Stomach (tissue), 9 donors: ENCODE data around the gene PNLIPRP3. TPM values are rescaled to one million over a fixed set of nuclear protein-coding genes. Genes with fewer than 3 reads are reported as not detected.

Source experiments
- DNase-seq, 2 donors: peaks; one replicate each; pipeline versions ENCODE4 v3.0.0 to v3.0.0-alpha.2; 2013 to 2019
- H3K27ac ChIP-seq, 5 donors: fragments of 200-600 bp in 4 of 5; sonication (generic) in 4 of 5; one replicate each; pipeline ENCODE4 v1.5.1; 2013 to 2019; ENCODE audit warnings: mild to moderate bottlenecking in 1 of 5, moderate library complexity in 1 of 5
- H3K27me3 ChIP-seq, 3 donors: fragments of 200-600 bp; sonication (generic); one replicate each; pipeline ENCODE4 v1.5.1; 2017 to 2019; ENCODE audit warnings: mixed run types in 1 of 3
- H3K36me3 ChIP-seq, 4 donors: fragments of 200-600 bp; sonication (generic); 1 replicate in 3 of 4; 2 replicates in 1 of 4; pipeline ENCODE4 v1.5.1; 2016 to 2019
- H3K4me1 ChIP-seq, 4 donors: fragments of 200-600 bp; sonication (generic); one replicate each; pipeline ENCODE4 v1.5.1; 2016 to 2019
- H3K4me3 ChIP-seq, 4 donors: fragments of 200-600 bp; sonication (generic) in 3 of 4; one replicate each; pipeline ENCODE4 v1.5.1; 2016 to 2019; ENCODE audit warnings: mild to moderate bottlenecking in 1 of 4
- H3K9me3 ChIP-seq, 4 donors: fragments of 200-600 bp; sonication (generic); one replicate each; pipeline ENCODE4 v1.5.1; 2016 to 2019
- EP300 ChIP-seq: sonication (generic); formaldehyde crosslinking; IDR thresholded peaks from one replicate; pipeline ENCODE4 v1.6.1; 2017; ENCODE audit warnings: antibody characterized with exemption
- POLR2A ChIP-seq, 4 donors: fragments of 450-650 bp; IDR thresholded peaks; one replicate each; pipeline ENCODE4 v1.6.1; 2016; ENCODE audit warnings: antibody characterized with exemption in 4 of 4, control low read depth in 2 of 4, mild to moderate bottlenecking in 1 of 4, moderate library complexity in 1 of 4
- POLR2AphosphoS5 ChIP-seq, 3 donors: sonication (generic); formaldehyde crosslinking; IDR thresholded peaks; one replicate each; pipeline ENCODE4 v1.6.1; 2016; ENCODE audit warnings: antibody characterized with exemption in 3 of 3
- WGBS, 5 donors: extraction: QIAGEN DNeasy Blood & Tissue Kit in 3 of 5; methylation state at CpG; one replicate each; pipeline versions ENCODE4 v1.1.5 to v1.1.7; 2013 to 2018; 5-methylcytosine and 5-hydroxymethylcytosine counted together
- intact Hi-C: fragments of 100-400 bp; cut with DNase I; formaldehyde crosslinking; loops from one replicate; pipeline ENCODE4 v1.15.1; 2023; ENCODE audit warnings: low total_unique reads
- polyA plus RNA-seq, 3 donors: library from polyadenylated mRNA; stranded (reverse); fragments of 200-250 nt; gene quantifications; one replicate each; pipeline ENCODE4 v1.2.3, GENCODE V29; 2013
- total RNA-seq, 5 donors: library from RNA; depleted of rRNA; stranded (reverse); fragments of >200 nt; gene quantifications; one replicate each; pipeline versions ENCODE4 v1.1.0 to v1.2.3, GENCODE V29; 2014 to 2016
- TF ChIP-seq, protein P1 (sequence below), 7 experiments: fragments of 450-650 bp in 4 of 7; fragments of 200-600 bp in 3 of 7; sonication (generic) in 3 of 7; IDR thresholded peaks; one replicate each; pipeline ENCODE4 v1.5.1; 2016 to 2019; ENCODE audit warnings: antibody characterized with exemption in 7 of 7, control low read depth in 2 of 7, mild to moderate bottlenecking in 1 of 7
- donor health status: healthy with polysubstance abuse.
- donor health status: Bipolar disorder and iron deficiency.
- donor health status: healthy.

Gene PNLIPRP3
- total and polyA plus RNA-seq, 8 donors: 0.10 to 1.3 (median 0.46) TPM; not detected in 5

DNA sequence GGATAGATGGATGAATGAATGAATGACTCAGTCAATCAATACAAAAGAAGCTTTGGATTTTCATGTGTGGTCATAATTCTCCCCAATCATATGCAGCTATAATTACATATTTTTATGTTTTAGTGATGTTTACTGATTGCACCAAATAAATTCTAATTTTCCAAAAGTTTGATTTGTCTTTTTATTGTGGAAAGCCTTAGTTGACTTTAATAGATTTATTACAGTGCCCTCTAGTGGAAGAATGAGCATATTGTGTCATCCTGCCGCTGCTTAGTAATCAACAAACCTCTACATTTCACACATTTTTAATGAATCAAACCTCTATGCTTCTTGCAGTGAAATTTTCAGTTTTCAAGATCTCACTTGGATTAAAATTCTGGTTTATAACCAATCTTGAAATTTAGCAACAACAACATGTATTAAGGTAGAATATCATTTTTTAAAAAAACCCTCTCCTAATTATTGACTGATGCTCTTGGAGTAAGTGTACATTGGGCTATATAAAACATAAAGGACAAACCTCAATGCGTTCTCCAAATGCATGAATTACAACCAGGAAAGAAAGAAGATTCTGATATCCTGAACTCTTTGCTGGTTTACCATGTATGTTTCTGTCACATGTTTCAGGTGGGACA lies 62.5 kb downstream of the PNLIPRP3 start:
- H3K27me3 ChIP-seq: peaks cover 0 to 13% (median 0%) of the 10 kb centered on the region in 3 donors
- DNase-seq: peak in 1 of 2 donors; percentile 28
- H3K9me3 ChIP-seq: no peaks in the 10 kb centered on the region
- H3K36me3 ChIP-seq: no peaks in the 10 kb centered on the region
- WGBS, 5 donors: 12 to 18% (median 16%) methylated on average over 2 of the region's 2 CpGs
- no peak overlapping the region for H3K27ac ChIP-seq
- TF ChIP-seq, protein P1, sequence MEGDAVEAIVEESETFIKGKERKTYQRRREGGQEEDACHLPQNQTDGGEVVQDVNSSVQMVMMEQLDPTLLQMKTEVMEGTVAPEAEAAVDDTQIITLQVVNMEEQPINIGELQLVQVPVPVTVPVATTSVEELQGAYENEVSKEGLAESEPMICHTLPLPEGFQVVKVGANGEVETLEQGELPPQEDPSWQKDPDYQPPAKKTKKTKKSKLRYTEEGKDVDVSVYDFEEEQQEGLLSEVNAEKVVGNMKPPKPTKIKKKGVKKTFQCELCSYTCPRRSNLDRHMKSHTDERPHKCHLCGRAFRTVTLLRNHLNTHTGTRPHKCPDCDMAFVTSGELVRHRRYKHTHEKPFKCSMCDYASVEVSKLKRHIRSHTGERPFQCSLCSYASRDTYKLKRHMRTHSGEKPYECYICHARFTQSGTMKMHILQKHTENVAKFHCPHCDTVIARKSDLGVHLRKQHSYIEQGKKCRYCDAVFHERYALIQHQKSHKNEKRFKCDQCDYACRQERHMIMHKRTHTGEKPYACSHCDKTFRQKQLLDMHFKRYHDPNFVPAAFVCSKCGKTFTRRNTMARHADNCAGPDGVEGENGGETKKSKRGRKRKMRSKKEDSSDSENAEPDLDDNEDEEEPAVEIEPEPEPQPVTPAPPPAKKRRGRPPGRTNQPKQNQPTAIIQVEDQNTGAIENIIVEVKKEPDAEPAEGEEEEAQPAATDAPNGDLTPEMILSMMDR (IDR thresholded peaks at IDR 0.05): peak in 4 of 7 experiments; percentile 30 to 53 (median 40)
- TF ChIP-seq POLR2AphosphoS5 (IDR thresholded peaks at IDR 0.05) (no peak), EP300 (no peak), POLR2A (IDR thresholded peaks at IDR 0.05) (no peak)
- no peaks in the 10 kb centered on the region for H3K4me1 ChIP-seq
- H3K4me3 ChIP-seq: no peak overlapping the region
- intact Hi-C loops: no loop called here

DNA sequence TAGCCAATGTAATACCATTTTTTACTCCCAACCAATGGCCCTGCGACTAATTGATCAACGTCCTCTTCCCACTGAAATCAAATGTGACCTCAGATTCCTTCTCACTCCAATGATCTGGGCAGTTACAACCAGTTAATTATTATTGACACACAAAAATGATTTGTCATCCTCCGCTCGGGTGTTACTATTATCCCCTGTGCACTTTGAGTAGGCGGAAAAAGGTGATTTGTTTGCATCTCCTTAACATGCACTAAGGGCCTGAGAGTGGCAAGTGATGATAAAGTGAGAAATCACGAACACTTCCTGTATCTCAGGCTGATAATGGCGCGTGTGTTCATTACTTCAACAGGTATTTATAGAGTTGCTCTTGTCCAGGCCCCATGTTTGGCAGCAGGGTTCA lies 77.1 kb downstream of the PNLIPRP3 start:
- intact Hi-C loops: no loop called here
- Histone ChIP-seq H3K9me3 (no peaks in the 10 kb centered on the region), H3K4me3 (no peak overlapping the region), H3K27me3 (no peaks in the 10 kb centered on the region), H3K27ac (no peak overlapping the region), H3K4me1 (no peaks in the 10 kb centered on the region), H3K36me3 (no peaks in the 10 kb centered on the region)
- TF ChIP-seq EP300: no peak
- WGBS, 5 donors: 50 to 65% (median 55%) methylated on average over 8 of the region's 8 CpGs
- DNase-seq: no peak

DNA sequence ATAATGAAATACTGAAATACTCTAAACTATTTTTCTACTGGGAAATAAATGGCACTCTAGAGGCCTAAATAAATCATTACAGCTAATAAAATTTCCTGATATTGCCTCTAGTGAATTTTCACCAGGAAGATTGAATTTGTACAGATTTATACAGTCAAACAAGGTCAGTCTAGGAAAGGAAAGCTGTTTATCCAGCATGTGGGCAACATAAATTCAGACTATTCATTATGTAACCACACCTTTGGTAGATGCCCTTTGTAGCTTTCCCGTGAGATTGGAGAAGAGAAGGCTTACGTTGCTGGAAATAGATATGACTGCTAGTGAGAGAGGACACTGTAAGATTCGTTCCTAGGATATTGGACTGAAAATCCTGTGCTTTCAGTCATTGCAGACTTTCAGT lies 82.9 kb downstream of the PNLIPRP3 start:
- no peak for TF ChIP-seq POLR2A (IDR thresholded peaks at IDR 0.05)
- TF ChIP-seq EP300: no peak
- TF ChIP-seq POLR2AphosphoS5 (IDR thresholded peaks at IDR 0.05): no peak
- TF ChIP-seq, protein P1 (IDR thresholded peaks at IDR 0.05): no peak
- no peak for DNase-seq
- 65 to 71% (median 67%) methylated on average over 3 of the region's 3 CpGs for WGBS, 5 donors
- H3K36me3 ChIP-seq: no peaks in the 10 kb centered on the region
- H3K4me3 ChIP-seq: no peak overlapping the region
- no peak overlapping the region for H3K27ac ChIP-seq
- intact Hi-C loops: no loop called here
- no peaks in the 10 kb centered on the region for H3K4me1 ChIP-seq
- no peaks in the 10 kb centered on the region for H3K27me3 ChIP-seq
- no peaks in the 10 kb centered on the region for H3K9me3 ChIP-seq

DNA sequence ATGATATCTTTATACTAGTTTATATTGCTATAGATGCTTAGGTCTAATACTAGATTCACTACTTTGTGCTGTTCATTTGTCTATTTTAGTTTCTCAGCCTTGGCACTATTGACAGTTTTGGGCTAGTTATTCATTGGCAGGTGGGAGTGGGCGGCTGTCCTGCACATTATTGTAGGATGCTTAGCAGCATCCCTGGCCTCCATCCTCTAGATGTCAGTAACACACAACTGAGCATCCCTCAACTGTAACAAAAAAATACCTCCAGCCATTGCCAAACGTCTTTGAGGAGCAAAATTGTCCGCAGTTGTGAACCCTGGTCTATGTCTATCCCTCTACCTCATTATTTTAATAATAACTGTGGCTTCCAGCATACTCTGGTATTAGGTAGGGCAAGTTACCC lies 83.7 kb downstream of the PNLIPRP3 start:
- no peak for DNase-seq
- no peaks in the 10 kb centered on the region for H3K9me3 ChIP-seq
- no peak overlapping the region for H3K4me3 ChIP-seq
- WGBS, 5 donors: 50 to 64% (median 58%) methylated on average over 3 of the region's 3 CpGs
- H3K36me3 ChIP-seq: no peaks in the 10 kb centered on the region
- no peaks in the 10 kb centered on the region for H3K27me3 ChIP-seq
- no peaks in the 10 kb centered on the region for H3K4me1 ChIP-seq
- H3K27ac ChIP-seq: no peak overlapping the region
- intact Hi-C loops: no loop called here
- TF ChIP-seq, protein P1 (IDR thresholded peaks at IDR 0.05): no peak
- TF ChIP-seq EP300 (no peak), POLR2A (IDR thresholded peaks at IDR 0.05) (no peak), POLR2AphosphoS5 (IDR thresholded peaks at IDR 0.05) (no peak)
